Measurements from ENCODE around the gene CDK11A.
A peak's percentile ranks its signal among the peaks of the same experiment; 100 is the strongest.
"Not testable (repeated sequence)": the region's sequence is repeated elsewhere in the genome, so short reads cannot be mapped to it uniquely, and the experiment has no call there.

Gene CDK11A

DNA sequence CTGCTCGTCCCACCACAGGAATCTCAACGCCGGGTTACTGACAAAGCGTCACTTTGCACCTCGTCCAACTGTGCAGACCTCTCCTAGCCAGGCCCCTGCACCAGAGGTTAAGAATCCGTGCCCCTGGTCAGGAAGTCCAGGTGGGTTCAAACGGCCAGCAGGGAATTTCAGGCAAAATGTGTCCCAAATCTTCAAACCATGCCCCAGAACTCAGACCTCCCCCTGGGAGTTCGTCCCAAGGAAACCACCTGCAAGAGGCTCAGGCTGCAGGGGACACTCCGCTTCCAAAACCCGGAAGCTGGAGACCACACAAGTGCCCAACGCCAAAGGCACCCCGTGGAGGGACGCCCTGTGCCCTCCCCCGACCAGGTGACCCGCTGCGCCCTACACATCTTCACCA, 32.7 kb downstream of the CDK11A start:
- H3K79me2 ChIP-seq (ENCODE audit: control insufficient read depth, insufficient read depth, low read length, poor library complexity); H4K91ac ChIP-seq (ENCODE audit: low read depth, low read length); H2BK12ac ChIP-seq (ENCODE audit: low read length); H3K27me3 ChIP-seq (ENCODE audit: insufficient read depth, low read length); H3K4me1 ChIP-seq (ENCODE audit: control insufficient read depth in 1 of 2, insufficient read depth in 2 of 2, low read length in 2 of 2); H3K23ac ChIP-seq (ENCODE audit: low read length); H3K9me3 ChIP-seq (ENCODE audit: insufficient read depth, low read depth, low read length); H3K4me3 ChIP-seq (ENCODE audit: low read depth, low read length); H3K27ac ChIP-seq (ENCODE audit: low read depth, low read length); H3K18ac ChIP-seq (ENCODE audit: low read length); H2BK5ac ChIP-seq (ENCODE audit: low read depth, low read length, poor library complexity); H3K4ac ChIP-seq (ENCODE audit: low read depth, low read length); H2AFZ ChIP-seq (ENCODE audit: insufficient read depth, low read length, poor library complexity); H2BK120ac ChIP-seq (ENCODE audit: insufficient read depth, low read length, poor library complexity); H3K36me3 ChIP-seq (ENCODE audit: control insufficient read depth in 1 of 2, insufficient read depth in 2 of 2, low read length in 2 of 2); H4K8ac ChIP-seq (ENCODE audit: low read depth, low read length); H3K14ac ChIP-seq (ENCODE audit: low read length); H4K12ac ChIP-seq (ENCODE audit: low read depth, low read length); H3K9ac ChIP-seq (ENCODE audit: low read length); H3K79me1 ChIP-seq (ENCODE audit: low read length); H2AK5ac ChIP-seq (ENCODE audit: low read length); DNase-seq: not testable (repeated sequence)
- WGBS (ENCODE audit: extremely low coverage, insufficient coverage, insufficient read length) = no CpG with 5 or more reads among the region's 16 CpGs
- peak overlapping the region; percentile 40 for H3K4me2 ChIP-seq (ENCODE audit: low read length)

DNA sequence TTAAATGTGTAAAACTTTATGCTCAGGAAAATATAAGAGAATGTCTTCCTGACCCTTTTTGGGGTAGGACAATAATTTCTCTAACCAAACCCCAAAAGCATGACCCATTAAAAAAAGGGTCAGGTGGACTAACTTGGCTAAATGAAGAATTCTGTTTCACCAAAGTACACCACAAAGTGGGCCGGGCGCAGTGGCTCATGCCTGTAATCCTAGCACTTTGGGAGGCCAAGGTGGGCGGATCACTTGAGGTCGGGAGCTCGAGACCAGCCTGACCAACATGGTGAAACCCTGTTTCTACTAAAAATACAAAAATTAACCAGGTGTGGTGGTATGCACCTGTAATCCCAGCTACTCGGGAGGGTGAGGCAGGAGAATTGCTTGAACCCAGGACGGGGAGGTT, 34.6 kb downstream of the CDK11A start:
- H3K36me3 ChIP-seq (ENCODE audit: control insufficient read depth in 1 of 2, insufficient read depth in 2 of 2, low read length in 2 of 2); H2BK12ac ChIP-seq (ENCODE audit: low read length); H4K12ac ChIP-seq (ENCODE audit: low read depth, low read length); H2AFZ ChIP-seq (ENCODE audit: insufficient read depth, low read length, poor library complexity); DNase-seq; H3K79me2 ChIP-seq (ENCODE audit: control insufficient read depth, insufficient read depth, low read length, poor library complexity); H4K8ac ChIP-seq (ENCODE audit: low read depth, low read length); H2BK5ac ChIP-seq (ENCODE audit: low read depth, low read length, poor library complexity); H3K14ac ChIP-seq (ENCODE audit: low read length); H4K91ac ChIP-seq (ENCODE audit: low read depth, low read length); H3K4ac ChIP-seq (ENCODE audit: low read depth, low read length); H3K27me3 ChIP-seq (ENCODE audit: insufficient read depth, low read length); H3K4me1 ChIP-seq (ENCODE audit: control insufficient read depth in 1 of 2, insufficient read depth in 2 of 2, low read length in 2 of 2); H3K4me2 ChIP-seq (ENCODE audit: low read length); H3K23ac ChIP-seq (ENCODE audit: low read length); H3K4me3 ChIP-seq (ENCODE audit: low read depth, low read length); H2AK5ac ChIP-seq (ENCODE audit: low read length); H3K9ac ChIP-seq (ENCODE audit: low read length); H3K79me1 ChIP-seq (ENCODE audit: low read length); H3K9me3 ChIP-seq (ENCODE audit: insufficient read depth, low read depth, low read length); H3K27ac ChIP-seq (ENCODE audit: low read depth, low read length); H3K18ac ChIP-seq (ENCODE audit: low read length); H2BK120ac ChIP-seq (ENCODE audit: insufficient read depth, low read length, poor library complexity): not testable (repeated sequence)
- WGBS (ENCODE audit: extremely low coverage, insufficient coverage, insufficient read length) = no CpG with 5 or more reads among the region's 7 CpGs

GRCh38 chr1:1687846-1688245, 36.3 kb downstream of the CDK11A start:
- H3K36me3 ChIP-seq (ENCODE audit: control insufficient read depth in 1 of 2, insufficient read depth in 2 of 2, low read length in 2 of 2) = peaks cover 2 to 10% of the 10 kb centered on the region in 2 experiments
- H2AK5ac ChIP-seq (ENCODE audit: low read length) = no peak overlapping the region
- no peak overlapping the region for H4K91ac ChIP-seq (ENCODE audit: low read depth, low read length)
- H3K4me2 ChIP-seq (ENCODE audit: low read length) = no peak overlapping the region
- no peak overlapping the region for H3K27ac ChIP-seq (ENCODE audit: low read depth, low read length)
- H3K79me1 ChIP-seq (ENCODE audit: low read length) = peaks cover 2% of the 10 kb centered on the region
- no peak overlapping the region for H3K4me3 ChIP-seq (ENCODE audit: low read depth, low read length)
- no peak overlapping the region for H3K23ac ChIP-seq (ENCODE audit: low read length)
- DNase-seq = no peak
- H2BK120ac ChIP-seq (ENCODE audit: insufficient read depth, low read length, poor library complexity) = no peak overlapping the region
- no peaks in the 10 kb centered on the region for H3K9me3 ChIP-seq (ENCODE audit: insufficient read depth, low read depth, low read length)
- H2AFZ ChIP-seq (ENCODE audit: insufficient read depth, low read length, poor library complexity) = no peak overlapping the region
- H3K4me1 ChIP-seq (ENCODE audit: control insufficient read depth in 1 of 2, insufficient read depth in 2 of 2, low read length in 2 of 2) = no peaks in the 10 kb centered on the region
- peaks cover 5% of the 10 kb centered on the region for H3K79me2 ChIP-seq (ENCODE audit: control insufficient read depth, insufficient read depth, low read length, poor library complexity)
- H4K12ac ChIP-seq (ENCODE audit: low read depth, low read length) = no peak overlapping the region
- peak overlapping the region; percentile 93 for H3K4ac ChIP-seq (ENCODE audit: low read depth, low read length)
- no peak overlapping the region for H4K8ac ChIP-seq (ENCODE audit: low read depth, low read length)
- H3K27me3 ChIP-seq (ENCODE audit: insufficient read depth, low read length) = no peaks in the 10 kb centered on the region
- no peak overlapping the region for H2BK5ac ChIP-seq (ENCODE audit: low read depth, low read length, poor library complexity)
- H3K9ac ChIP-seq (ENCODE audit: low read length) = no peak overlapping the region
- no peak overlapping the region for H3K18ac ChIP-seq (ENCODE audit: low read length)
- H2BK12ac ChIP-seq (ENCODE audit: low read length) = no peak overlapping the region
- no CpG with 5 or more reads among the region's 9 CpGs for WGBS (ENCODE audit: extremely low coverage, insufficient coverage, insufficient read length)
- no peak overlapping the region for H3K14ac ChIP-seq (ENCODE audit: low read length)

DNA sequence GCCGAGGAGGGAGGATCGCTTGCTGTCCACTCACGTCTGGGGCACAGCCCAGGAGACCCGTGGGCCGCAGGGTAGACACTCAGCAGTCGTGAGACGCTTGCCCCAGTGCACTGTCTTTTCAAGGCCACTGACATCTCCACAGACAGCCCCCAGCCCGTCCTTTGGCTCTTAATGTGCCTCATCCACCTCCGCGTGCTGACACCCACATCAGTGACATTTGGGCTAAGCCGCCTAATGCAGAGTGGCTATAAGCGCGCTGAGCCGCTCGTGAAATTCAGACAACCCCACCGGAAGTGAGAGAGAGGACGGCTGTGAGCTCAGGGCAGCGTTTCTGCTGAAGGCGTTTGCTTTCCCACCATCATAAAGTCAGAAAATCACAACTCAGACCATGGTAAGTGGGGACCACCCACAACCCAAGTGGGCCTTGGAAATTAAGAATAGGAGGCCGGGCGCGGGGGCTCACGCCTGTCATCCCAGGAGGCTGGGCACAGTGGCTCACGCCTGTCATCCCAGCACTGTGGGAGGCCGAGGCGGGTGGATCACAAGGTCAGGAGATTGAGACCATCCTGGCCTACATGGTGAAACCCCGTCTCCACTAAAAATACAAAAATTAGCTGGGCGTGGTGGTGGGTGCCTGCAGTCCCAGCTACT, 40.0 kb downstream of the CDK11A start:
- Histone ChIP-seq H2BK12ac (ENCODE audit: low read length) (no peak overlapping the region), H3K79me2 (ENCODE audit: control insufficient read depth, insufficient read depth, low read length, poor library complexity) (peaks cover 5% of the 10 kb centered on the region), H4K91ac (ENCODE audit: low read depth, low read length) (no peak overlapping the region), H4K8ac (ENCODE audit: low read depth, low read length) (no peak overlapping the region), H2AFZ (ENCODE audit: insufficient read depth, low read length, poor library complexity) (no peak overlapping the region), H3K9ac (ENCODE audit: low read length) (no peak overlapping the region), H2BK120ac (ENCODE audit: insufficient read depth, low read length, poor library complexity) (no peak overlapping the region), H3K4ac (ENCODE audit: low read depth, low read length) (peak overlapping the region; percentile 16), H3K4me1 (ENCODE audit: control insufficient read depth in 1 of 2, insufficient read depth in 2 of 2, low read length in 2 of 2) (no peaks in the 10 kb centered on the region), H3K4me3 (ENCODE audit: low read depth, low read length) (no peak overlapping the region), H3K36me3 (ENCODE audit: control insufficient read depth in 1 of 2, insufficient read depth in 2 of 2, low read length in 2 of 2) (peaks cover 6 to 10% of the 10 kb centered on the region in 2 experiments), H3K27ac (ENCODE audit: low read depth, low read length) (no peak overlapping the region), H3K18ac (ENCODE audit: low read length) (peak overlapping the region; percentile 52), H3K4me2 (ENCODE audit: low read length) (no peak overlapping the region), H2AK5ac (ENCODE audit: low read length) (no peak overlapping the region), H3K79me1 (ENCODE audit: low read length) (no peaks in the 10 kb centered on the region), H3K14ac (ENCODE audit: low read length) (no peak overlapping the region), H4K12ac (ENCODE audit: low read depth, low read length) (no peak overlapping the region), H3K23ac (ENCODE audit: low read length) (no peak overlapping the region), H3K9me3 (ENCODE audit: insufficient read depth, low read depth, low read length) (no peaks in the 10 kb centered on the region), H3K27me3 (ENCODE audit: insufficient read depth, low read length) (no peaks in the 10 kb centered on the region), H2BK5ac (ENCODE audit: low read depth, low read length, poor library complexity) (no peak overlapping the region)
- no CpG with 5 or more reads among the region's 28 CpGs for WGBS (ENCODE audit: extremely low coverage, insufficient coverage, insufficient read length)
- DNase-seq = no peak
